K562 (cell line): Measurements from ENCODE around the gene CLDN1. TPM values are rescaled to one million over a fixed set of nuclear protein-coding genes. Genes with fewer than 3 reads are reported as not detected.

Experiments used
- ATAC-seq: fragments of 200-7000 bp; cut with Tn5 transposase; 3 replicates; pipeline ENCODE4 v1.9.1; 2020; ENCODE audit warnings: moderate library complexity
- BruUV-seq: library from RNA; stranded (reverse); fragments of 400-500 nt; replicated peaks from 2 replicates; lab custom pipeline; 2021; lab: Mats Ljungman, UMichigan
- CTCF ChIA-PET: fragments of 300-600 bp; formaldehyde crosslinking; extraction: SDS; loops from one replicate; lab custom pipeline; 2021; ENCODE audit warnings: low intra/inter-chr PET ratio; lab: Yijun Ruan, JAX
- POLR2A ChIA-PET: fragments of 300-600, 350-650 bp; sonication (Branson Sonifier 250); formaldehyde crosslinking; extraction: SDS; loops from one replicate; lab custom pipeline; 2021; ENCODE audit warnings: antibody characterized with exemption, inconsistent platforms; lab: Yijun Ruan, JAX
- DNase-seq, 4 experiments: peaks; one replicate each; pipeline versions ENCODE4 v3.0.0 to v3.0.0-alpha.2; 2011 to 2018; ENCODE audit warnings: low spot score in 3 of 4, mixed read lengths in 3 of 4; ENCODE audit errors: extremely low read depth in 1 of 4
- FAIRE-seq: peaks from 2 replicates; lab custom pipeline; 2011; peaks lifted over from hg19 to GRCh38; lab: Jason Lieb, UNC
- H2AFZ ChIP-seq: 2 replicates; pipeline ENCODE4 v1.6.0; 2011; ENCODE audit warnings: low read depth, low read length, control low read depth, inconsistent platforms
- H3K27ac ChIP-seq: fragments of 200-600 bp; 3 replicates; pipeline ENCODE4 v1.8.0; 2011; ENCODE audit warnings: low read depth, mild to moderate bottlenecking, control low read depth, inconsistent platforms, low read length, moderate library complexity, mixed read lengths; ENCODE audit errors: extremely low read depth
- H3K27me3 ChIP-seq, 2 experiments: fragments of 300-600 bp in 1 of 2; 2 replicates in 1 of 2; 3 replicates in 1 of 2; pipeline versions ENCODE4 v1.6.0 to v1.8.0; 2011; ENCODE audit warnings: inconsistent platforms in 2 of 2, low read length in 2 of 2, mild to moderate bottlenecking in 1 of 2, mixed read lengths in 1 of 2, moderate library complexity in 1 of 2; ENCODE audit not compliant: control insufficient read depth in 2 of 2, insufficient read depth in 2 of 2
- H3K36me3 ChIP-seq: fragments of 300-600 bp; 3 replicates; pipeline ENCODE4 v1.8.0; 2011; ENCODE audit warnings: mild to moderate bottlenecking, low read length, inconsistent platforms; ENCODE audit not compliant: control insufficient read depth, insufficient read depth
- H3K4me1 ChIP-seq, 2 experiments: fragments of 200-600 bp in 1 of 2; replicated peaks in 1 of 2; 2 replicates in 1 of 2; 3 replicates in 1 of 2; pipeline versions ENCODE4 v1.5.1 to v1.8.0; 2011; ENCODE audit warnings: inconsistent platforms in 2 of 2, low read length in 2 of 2, mild to moderate bottlenecking in 1 of 2, mixed read lengths in 1 of 2, moderate library complexity in 1 of 2; ENCODE audit not compliant: control insufficient read depth in 2 of 2, insufficient read depth in 2 of 2
- H3K4me2 ChIP-seq: 2 replicates; pipeline ENCODE4 v1.6.1; 2011; ENCODE audit warnings: low read length, control low read depth, inconsistent platforms, mixed read lengths; ENCODE audit not compliant: insufficient read depth
- H3K4me3 ChIP-seq: fragments of 200-600 bp; sonication (generic), shearing (Covaris generic); 2 replicates; pipeline ENCODE4 v1.5.1; 2016; ENCODE audit warnings: control low read depth, inconsistent platforms
- H3K79me2 ChIP-seq: fragments of 200-600 bp; 3 replicates; pipeline ENCODE4 v1.8.0; 2011; ENCODE audit warnings: low read length, inconsistent platforms; ENCODE audit not compliant: control insufficient read depth, insufficient read depth
- H3K9ac ChIP-seq, 2 experiments: 2 replicates each; pipeline versions ENCODE4 v1.6.0 to v1.6.1; 2011; ENCODE audit warnings: low read depth in 2 of 2, low read length in 2 of 2, control low read depth in 1 of 2, inconsistent platforms in 1 of 2, mild to moderate bottlenecking in 1 of 2, mixed read lengths in 1 of 2; ENCODE audit not compliant: insufficient read depth in 1 of 2
- H3K9me1 ChIP-seq: one replicate; pipeline ENCODE4 v1.6.0; 2011; ENCODE audit warnings: inconsistent platforms, mild to moderate bottlenecking, low read length, moderate library complexity; ENCODE audit not compliant: control insufficient read depth, insufficient read depth
- H3K9me3 ChIP-seq: replicated peaks from 2 replicates; pipeline ENCODE4 v1.5.1; 2011; ENCODE audit warnings: low read depth, low read length, inconsistent platforms; ENCODE audit not compliant: control insufficient read depth, insufficient read depth
- H4K20me1 ChIP-seq: replicated peaks from 2 replicates; pipeline ENCODE4 v1.6.1; 2011; ENCODE audit warnings: low read length, inconsistent platforms, mixed read lengths; ENCODE audit not compliant: control insufficient read depth, insufficient read depth
- BCL6 ChIP-seq: fragments of 250-450 bp; sonication (Bioruptor Pico); IDR thresholded peaks from 2 replicates; pipeline ENCODE4 v1.4.0; 2020
- CBX8 ChIP-seq: fragments of 200-600 bp; sonication (generic); IDR thresholded peaks from 2 replicates; pipeline ENCODE4 v1.6.1; 2012; ENCODE audit warnings: borderline replicate concordance, mixed run types, low read depth, mild to moderate bottlenecking, moderate library complexity, mixed read lengths, low read length, control low read depth, inconsistent platforms; ENCODE audit not compliant: poor library complexity, severe bottlenecking; ENCODE audit errors: extremely low read depth
- CLOCK ChIP-seq: fragments of 250-450 bp; sonication (Bioruptor Pico); IDR thresholded peaks from 2 replicates; pipeline ENCODE4 v1.4.0; 2020; ENCODE audit warnings: mild to moderate bottlenecking, moderate library complexity, borderline replicate concordance
- HDAC6 ChIP-seq: IDR thresholded peaks from 2 replicates; pipeline ENCODE4 v1.6.1; 2012; ENCODE audit warnings: low read depth, mild to moderate bottlenecking, control low read depth, inconsistent platforms, low read length, moderate library complexity
- WGBS: fragments of 100-300 bp; shearing (Covaris generic); methylation state at CpG from one replicate; pipeline ENCODE4 v1.1.6; 2016; ENCODE audit warnings: low coverage, mixed read lengths; ENCODE audit not compliant: insufficient coverage; ENCODE audit errors: missing lambda C conversion rate; 5-methylcytosine and 5-hydroxymethylcytosine counted together
- in situ Hi-C: fragments of 300-500 bp; cut with MboI; formaldehyde crosslinking; loops from 4 replicates; pipeline ENCODE4 v1.15.0; 2018; ENCODE audit warnings: inconsistent platforms, mixed read lengths
- intact Hi-C: fragments of 100-400 bp; cut with micrococcal nuclease; formaldehyde crosslinking; loops from 2 replicates; pipeline ENCODE4 v1.14.2; 2022
- polyA plus RNA-seq, 8 experiments: library from polyadenylated mRNA; depleted of rRNA in 4 of 8; stranded (reverse) in 5 of 8; unstranded in 3 of 8; fragments of >200 nt; fragmentation: Nextera tagmentation in 2 of 8; fragmentation: Illumina TruSeq in 1 of 8; extraction: Ambion mirVana in 2 of 8; extraction: Trizol in 1 of 8; gene quantifications; 2 replicates each; pipeline versions ENCODE4 v1.2.1 to v1.2.3, GENCODE V29; 2011 to 2014; ENCODE audit warnings: inconsistent platforms in 1 of 8, missing spikeins in 1 of 8
- total RNA-seq, 7 experiments: library from RNA; depleted of rRNA in 6 of 7; stranded (reverse); fragments of >200 nt in 6 of 7; fragmentation: Illumina TruSeq in 2 of 7; extraction: Trizol in 2 of 7; gene quantifications; 2 replicates each; pipeline versions ENCODE4 v1.2.1 to v1.2.3, GENCODE V29; 2011 to 2021; ENCODE audit warnings: low replicate concordance in 1 of 7
- TF ChIP-seq, protein P1 (sequence below): sonication (generic); formaldehyde crosslinking; IDR thresholded peaks from 2 replicates; pipeline ENCODE4 v1.8.1; 2023; ENCODE audit warnings: missing genetic modification reagents, mild to moderate bottlenecking, borderline replicate concordance
- TF ChIP-seq, protein P2 (sequence below): fragments of 250-450 bp; sonication (Bioruptor Pico); IDR thresholded peaks from 2 replicates; pipeline ENCODE4 v1.9.0; 2021; ENCODE audit warnings: mild to moderate bottlenecking, inconsistent platforms

The CLDN1 gene
- total and polyA plus RNA-seq, 9 of the 15 experiments (the other 6 are each of a cell fraction or from before 2014, with no cell fraction given) = 0.16 TPM; not detected in 8

GRCh38 chr3:190306513-190307163 is 15.6 kb downstream of the CLDN1 start:
- intact Hi-C loops = no loop called here
- H3K9me3 ChIP-seq = no peaks in the 10 kb centered on the region
- BruUV-seq = no TSS peak
- no peak for FAIRE-seq
- H3K9me1 ChIP-seq = no peaks in the 10 kb centered on the region
- no peak for ATAC-seq
- H3K9ac ChIP-seq = no peak overlapping the region
- no peaks in the 10 kb centered on the region for H3K4me1 ChIP-seq
- no peaks in the 10 kb centered on the region for H3K79me2 ChIP-seq
- CTCF ChIA-PET = no interaction called here
- H3K4me2 ChIP-seq = no peak overlapping the region
- WGBS = 0% methylated on average over 4 of the region's 4 CpGs
- no peak overlapping the region for H3K4me3 ChIP-seq
- no peak overlapping the region for H3K27ac ChIP-seq
- POLR2A ChIA-PET = no interaction called here
- H4K20me1 ChIP-seq = no peaks in the 10 kb centered on the region
- in situ Hi-C loops = no loop called here
- no peak for DNase-seq
- H3K27me3 ChIP-seq = no peaks in the 10 kb centered on the region
- TF ChIP-seq CLOCK (CRISPR knock-in tag) (no peak), BCL6 (CRISPR knock-in tag) (no peak), HDAC6 (no peak), CBX8 (no peak)
- TF ChIP-seq, protein P1, sequence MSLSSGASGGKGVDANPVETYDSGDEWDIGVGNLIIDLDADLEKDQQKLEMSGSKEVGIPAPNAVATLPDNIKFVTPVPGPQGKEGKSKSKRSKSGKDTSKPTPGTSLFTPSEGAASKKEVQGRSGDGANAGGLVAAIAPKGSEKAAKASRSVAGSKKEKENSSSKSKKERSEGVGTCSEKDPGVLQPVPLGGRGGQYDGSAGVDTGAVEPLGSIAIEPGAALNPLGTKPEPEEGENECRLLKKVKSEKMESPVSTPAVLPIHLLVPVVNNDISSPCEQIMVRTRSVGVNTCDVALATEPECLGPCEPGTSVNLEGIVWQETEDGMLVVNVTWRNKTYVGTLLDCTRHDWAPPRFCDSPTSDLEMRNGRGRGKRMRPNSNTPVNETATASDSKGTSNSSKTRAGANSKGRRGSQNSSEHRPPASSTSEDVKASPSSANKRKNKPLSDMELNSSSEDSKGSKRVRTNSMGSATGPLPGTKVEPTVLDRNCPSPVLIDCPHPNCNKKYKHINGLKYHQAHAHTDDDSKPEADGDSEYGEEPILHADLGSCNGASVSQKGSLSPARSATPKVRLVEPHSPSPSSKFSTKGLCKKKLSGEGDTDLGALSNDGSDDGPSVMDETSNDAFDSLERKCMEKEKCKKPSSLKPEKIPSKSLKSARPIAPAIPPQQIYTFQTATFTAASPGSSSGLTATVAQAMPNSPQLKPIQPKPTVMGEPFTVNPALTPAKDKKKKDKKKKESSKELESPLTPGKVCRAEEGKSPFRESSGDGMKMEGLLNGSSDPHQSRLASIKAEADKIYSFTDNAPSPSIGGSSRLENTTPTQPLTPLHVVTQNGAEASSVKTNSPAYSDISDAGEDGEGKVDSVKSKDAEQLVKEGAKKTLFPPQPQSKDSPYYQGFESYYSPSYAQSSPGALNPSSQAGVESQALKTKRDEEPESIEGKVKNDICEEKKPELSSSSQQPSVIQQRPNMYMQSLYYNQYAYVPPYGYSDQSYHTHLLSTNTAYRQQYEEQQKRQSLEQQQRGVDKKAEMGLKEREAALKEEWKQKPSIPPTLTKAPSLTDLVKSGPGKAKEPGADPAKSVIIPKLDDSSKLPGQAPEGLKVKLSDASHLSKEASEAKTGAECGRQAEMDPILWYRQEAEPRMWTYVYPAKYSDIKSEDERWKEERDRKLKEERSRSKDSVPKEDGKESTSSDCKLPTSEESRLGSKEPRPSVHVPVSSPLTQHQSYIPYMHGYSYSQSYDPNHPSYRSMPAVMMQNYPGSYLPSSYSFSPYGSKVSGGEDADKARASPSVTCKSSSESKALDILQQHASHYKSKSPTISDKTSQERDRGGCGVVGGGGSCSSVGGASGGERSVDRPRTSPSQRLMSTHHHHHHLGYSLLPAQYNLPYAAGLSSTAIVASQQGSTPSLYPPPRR (CRISPR knock-in tag) = no peak
- TF ChIP-seq, protein P2, sequence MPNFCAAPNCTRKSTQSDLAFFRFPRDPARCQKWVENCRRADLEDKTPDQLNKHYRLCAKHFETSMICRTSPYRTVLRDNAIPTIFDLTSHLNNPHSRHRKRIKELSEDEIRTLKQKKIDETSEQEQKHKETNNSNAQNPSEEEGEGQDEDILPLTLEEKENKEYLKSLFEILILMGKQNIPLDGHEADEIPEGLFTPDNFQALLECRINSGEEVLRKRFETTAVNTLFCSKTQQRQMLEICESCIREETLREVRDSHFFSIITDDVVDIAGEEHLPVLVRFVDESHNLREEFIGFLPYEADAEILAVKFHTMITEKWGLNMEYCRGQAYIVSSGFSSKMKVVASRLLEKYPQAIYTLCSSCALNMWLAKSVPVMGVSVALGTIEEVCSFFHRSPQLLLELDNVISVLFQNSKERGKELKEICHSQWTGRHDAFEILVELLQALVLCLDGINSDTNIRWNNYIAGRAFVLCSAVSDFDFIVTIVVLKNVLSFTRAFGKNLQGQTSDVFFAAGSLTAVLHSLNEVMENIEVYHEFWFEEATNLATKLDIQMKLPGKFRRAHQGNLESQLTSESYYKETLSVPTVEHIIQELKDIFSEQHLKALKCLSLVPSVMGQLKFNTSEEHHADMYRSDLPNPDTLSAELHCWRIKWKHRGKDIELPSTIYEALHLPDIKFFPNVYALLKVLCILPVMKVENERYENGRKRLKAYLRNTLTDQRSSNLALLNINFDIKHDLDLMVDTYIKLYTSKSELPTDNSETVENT (CRISPR knock-in tag) = no peak
- H2AFZ ChIP-seq = no peak overlapping the region
- no peaks in the 10 kb centered on the region for H3K36me3 ChIP-seq
